ENCODE measurements around the gene RCCD1.

RCCD1 gene

DNA sequence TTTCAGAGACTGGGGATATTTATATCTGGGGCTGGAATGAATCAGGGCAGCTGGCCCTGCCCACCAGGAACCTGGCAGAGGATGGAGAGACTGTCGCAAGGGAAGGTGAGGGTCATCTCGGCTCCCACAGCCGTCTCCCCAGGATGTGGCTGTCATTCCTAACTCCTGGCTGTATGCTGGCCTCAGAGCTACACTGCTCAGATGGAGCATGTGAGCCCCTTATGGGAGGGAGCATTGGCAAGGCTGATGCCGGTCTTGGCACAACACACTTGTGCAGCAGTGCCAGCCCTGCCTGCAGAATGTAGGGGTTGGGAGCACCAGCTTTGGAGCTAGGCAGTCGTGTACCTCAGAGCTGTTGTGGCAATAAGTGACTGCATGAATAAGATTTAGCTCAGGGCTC, 5.2 kb downstream of the RCCD1 start:
- CTCF ChIA-PET = interaction anchor here (0.6 to 11.9 kb wide), 4 partner anchors 25 to 1122 kb away, joined by 3 to 163 read pairs (median 3); partner anchors contain the start of genes HDDC3 and UNC45A
- Histone ChIP-seq H3K36me3 (ENCODE audit: control insufficient read depth in 2 of 2, insufficient read depth in 1 of 2, low read length in 2 of 2) (peaks cover 32 to 70% of the 10 kb centered on the region in 2 experiments), H3K4me3 (ENCODE audit: low read depth, low read length) (no peak overlapping the region), H3K9me3 (ENCODE audit: control insufficient read depth, insufficient read depth, low read depth, low read length) (no peaks in the 10 kb centered on the region), H3K4me1 (ENCODE audit: control insufficient read depth, insufficient read depth, low read length) (no peaks in the 10 kb centered on the region; the same call in 1 of the 2 replicates), H3K27ac (ENCODE audit: extremely low read depth, low read depth, low read length) (no peak overlapping the region)
- TF ChIP-seq, protein P1, sequence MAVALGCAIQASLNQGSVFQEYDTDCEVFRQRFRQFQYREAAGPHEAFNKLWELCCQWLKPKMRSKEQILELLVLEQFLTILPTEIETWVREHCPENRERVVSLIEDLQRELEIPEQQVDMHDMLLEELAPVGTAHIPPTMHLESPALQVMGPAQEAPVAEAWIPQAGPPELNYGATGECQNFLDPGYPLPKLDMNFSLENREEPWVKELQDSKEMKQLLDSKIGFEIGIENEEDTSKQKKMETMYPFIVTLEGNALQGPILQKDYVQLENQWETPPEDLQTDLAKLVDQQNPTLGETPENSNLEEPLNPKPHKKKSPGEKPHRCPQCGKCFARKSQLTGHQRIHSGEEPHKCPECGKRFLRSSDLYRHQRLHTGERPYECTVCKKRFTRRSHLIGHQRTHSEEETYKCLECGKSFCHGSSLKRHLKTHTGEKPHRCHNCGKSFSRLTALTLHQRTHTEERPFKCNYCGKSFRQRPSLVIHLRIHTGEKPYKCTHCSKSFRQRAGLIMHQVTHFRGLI (tag by site-specific recombination; IDR thresholded peaks at IDR 0.05) = peak; percentile 100
- TF ChIP-seq ZNF837 (tag by site-specific recombination; IDR thresholded peaks at IDR 0.05) (no peak), ZNF600 (tag by site-specific recombination; IDR thresholded peaks at IDR 0.05) (peak; percentile 46; the same call in 1 of the 2 replicates)
- POLR2A ChIA-PET = interaction anchor here (0.6 to 0.8 kb wide), 2 partner anchors 11 to 62 kb away, joined by 4 read pairs; partner anchors contain the start of gene VPS33B

DNA sequence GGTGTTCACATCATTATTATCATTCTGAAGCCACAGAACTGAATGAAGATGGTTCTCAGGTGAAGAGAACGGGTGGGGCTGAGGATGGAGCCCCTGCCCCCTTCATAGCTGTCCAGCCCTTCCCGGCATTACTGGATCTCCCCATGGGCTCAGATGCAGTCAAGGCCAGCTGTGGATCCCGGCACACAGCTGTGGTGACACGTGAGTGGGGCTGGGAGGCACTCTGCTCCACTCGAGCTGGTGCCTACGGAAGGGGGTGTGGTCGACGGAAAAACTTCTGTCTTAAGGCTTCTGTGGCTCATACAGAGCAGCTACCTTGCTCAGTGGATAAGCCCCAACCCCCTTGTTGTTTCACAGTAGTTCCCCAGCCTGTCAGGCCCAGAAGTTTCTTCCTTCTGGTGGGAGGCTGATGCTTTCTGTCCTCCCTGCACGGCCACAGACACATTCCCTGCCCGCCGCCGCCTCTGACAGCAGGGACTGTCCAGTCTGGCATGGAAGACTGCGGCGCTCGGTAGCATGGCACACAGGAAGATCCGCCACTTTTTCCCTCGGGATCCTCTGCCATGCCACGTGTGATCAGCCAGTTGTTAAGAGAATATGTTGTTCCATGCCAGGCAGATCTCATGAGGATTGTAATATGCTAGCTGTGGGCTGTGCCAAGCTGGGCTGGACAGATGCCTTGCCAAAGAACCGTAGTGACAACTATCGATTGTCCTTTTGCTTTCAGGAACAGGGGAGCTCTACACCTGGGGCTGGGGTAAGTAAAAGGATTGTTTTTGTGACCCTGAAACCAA, 5.8 kb downstream of the RCCD1 start:
- H3K4me1 ChIP-seq (ENCODE audit: control insufficient read depth, insufficient read depth, low read length) = no peaks in the 10 kb centered on the region; the same call in 1 of the 2 replicates
- TF ChIP-seq ZNF404 (tag by site-specific recombination; IDR thresholded peaks at IDR 0.05) (no peak), KLF9 (tag by site-specific recombination; IDR thresholded peaks at IDR 0.05; ENCODE audit: low read depth) (peak; percentile 62)
- CTCF ChIA-PET = interaction anchor here (0.6 to 11.9 kb wide), 3 partner anchors 24 to 64 kb away, joined by 3 to 163 read pairs (median 3); partner anchors contain the start of genes HDDC3 and UNC45A
- no peak overlapping the region for H3K27ac ChIP-seq (ENCODE audit: extremely low read depth, low read depth, low read length)
- peaks cover 38 to 76% of the 10 kb centered on the region in 2 experiments for H3K36me3 ChIP-seq (ENCODE audit: control insufficient read depth in 2 of 2, insufficient read depth in 1 of 2, low read length in 2 of 2)
- H3K9me3 ChIP-seq (ENCODE audit: control insufficient read depth, insufficient read depth, low read depth, low read length) = no peaks in the 10 kb centered on the region
- POLR2A ChIA-PET = interaction anchor here (0.8 kb wide), 1 partner anchor 62 kb away, joined by 4 read pairs; the partner anchor contains the start of gene VPS33B
- H3K4me3 ChIP-seq (ENCODE audit: low read depth, low read length) = no peak overlapping the region

DNA sequence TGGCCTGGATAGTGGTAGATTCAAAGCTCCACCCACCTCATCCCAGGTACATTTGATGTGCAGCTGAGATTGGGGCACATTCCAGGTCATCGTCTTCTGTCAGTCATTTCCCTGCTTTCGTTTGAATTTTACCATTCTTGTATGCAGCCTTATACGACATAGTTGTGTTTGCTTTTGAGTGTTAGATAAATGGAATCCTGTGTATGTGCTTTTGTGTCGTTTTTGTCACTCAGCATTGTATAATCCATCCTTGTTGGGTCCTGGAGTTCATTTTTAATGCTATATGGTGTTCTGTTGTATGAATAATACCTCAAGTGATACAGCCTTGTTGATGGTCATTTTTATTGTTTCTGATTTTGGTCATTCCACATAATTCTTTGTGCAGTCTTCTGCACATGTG, 7.3 kb downstream of the RCCD1 start:
- POLR2A ChIA-PET = no interaction called here
- TF ChIP-seq ZNF174 (tag by site-specific recombination; IDR thresholded peaks at IDR 0.05) (no peak), ZNF600 (tag by site-specific recombination; IDR thresholded peaks at IDR 0.05) (0 out of 2 replicates have a peak, but pooled peaks have one; percentile 26), ZNF2 (tag by site-specific recombination; IDR thresholded peaks at IDR 0.05) (0 out of 2 replicates have a peak, but pooled peaks have one; percentile 22), FEZF1 (tag by site-specific recombination; IDR thresholded peaks at IDR 0.05) (no peak), ZNF624 (tag by site-specific recombination; IDR thresholded peaks at IDR 0.05) (no peak), MEIS1 (CRISPR knock-in tag; IDR thresholded peaks at IDR 0.05; ENCODE audit: borderline replicate concordance) (no peak), ZNF707 (tag by site-specific recombination; IDR thresholded peaks at IDR 0.05) (no peak), ZNF747 (tag by site-specific recombination; IDR thresholded peaks at IDR 0.05) (no peak), ZNF664 (tag by site-specific recombination; IDR thresholded peaks at IDR 0.05) (no peak), KLF8 (tag by site-specific recombination; IDR thresholded peaks at IDR 0.05) (no peak), SCRT2 (tag by site-specific recombination; IDR thresholded peaks at IDR 0.05) (no peak)
- TF ChIP-seq, protein P2, sequence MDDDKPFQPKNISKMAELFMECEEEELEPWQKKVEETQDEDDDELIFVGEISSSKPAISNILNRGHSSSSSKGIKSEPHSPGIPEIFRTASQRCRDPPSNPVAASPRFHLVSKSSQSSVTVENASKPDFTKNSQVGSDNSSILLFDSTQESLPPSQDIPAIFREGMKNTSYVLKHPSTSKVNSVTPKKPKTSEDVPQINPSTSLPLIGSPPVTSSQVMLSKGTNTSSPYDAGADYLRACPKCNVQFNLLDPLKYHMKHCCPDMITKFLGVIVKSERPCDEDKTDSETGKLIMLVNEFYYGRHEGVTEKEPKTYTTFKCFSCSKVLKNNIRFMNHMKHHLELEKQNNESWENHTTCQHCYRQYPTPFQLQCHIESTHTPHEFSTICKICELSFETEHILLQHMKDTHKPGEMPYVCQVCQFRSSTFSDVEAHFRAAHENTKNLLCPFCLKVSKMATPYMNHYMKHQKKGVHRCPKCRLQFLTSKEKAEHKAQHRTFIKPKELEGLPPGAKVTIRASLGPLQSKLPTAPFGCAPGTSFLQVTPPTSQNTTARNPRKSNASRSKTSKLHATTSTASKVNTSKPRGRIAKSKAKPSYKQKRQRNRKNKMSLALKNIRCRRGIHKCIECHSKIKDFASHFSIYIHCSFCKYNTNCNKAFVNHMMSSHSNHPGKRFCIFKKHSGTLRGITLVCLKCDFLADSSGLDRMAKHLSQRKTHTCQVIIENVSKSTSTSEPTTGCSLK (tag by site-specific recombination; IDR thresholded peaks at IDR 0.05) = no peak
- TF ChIP-seq, protein P3, sequence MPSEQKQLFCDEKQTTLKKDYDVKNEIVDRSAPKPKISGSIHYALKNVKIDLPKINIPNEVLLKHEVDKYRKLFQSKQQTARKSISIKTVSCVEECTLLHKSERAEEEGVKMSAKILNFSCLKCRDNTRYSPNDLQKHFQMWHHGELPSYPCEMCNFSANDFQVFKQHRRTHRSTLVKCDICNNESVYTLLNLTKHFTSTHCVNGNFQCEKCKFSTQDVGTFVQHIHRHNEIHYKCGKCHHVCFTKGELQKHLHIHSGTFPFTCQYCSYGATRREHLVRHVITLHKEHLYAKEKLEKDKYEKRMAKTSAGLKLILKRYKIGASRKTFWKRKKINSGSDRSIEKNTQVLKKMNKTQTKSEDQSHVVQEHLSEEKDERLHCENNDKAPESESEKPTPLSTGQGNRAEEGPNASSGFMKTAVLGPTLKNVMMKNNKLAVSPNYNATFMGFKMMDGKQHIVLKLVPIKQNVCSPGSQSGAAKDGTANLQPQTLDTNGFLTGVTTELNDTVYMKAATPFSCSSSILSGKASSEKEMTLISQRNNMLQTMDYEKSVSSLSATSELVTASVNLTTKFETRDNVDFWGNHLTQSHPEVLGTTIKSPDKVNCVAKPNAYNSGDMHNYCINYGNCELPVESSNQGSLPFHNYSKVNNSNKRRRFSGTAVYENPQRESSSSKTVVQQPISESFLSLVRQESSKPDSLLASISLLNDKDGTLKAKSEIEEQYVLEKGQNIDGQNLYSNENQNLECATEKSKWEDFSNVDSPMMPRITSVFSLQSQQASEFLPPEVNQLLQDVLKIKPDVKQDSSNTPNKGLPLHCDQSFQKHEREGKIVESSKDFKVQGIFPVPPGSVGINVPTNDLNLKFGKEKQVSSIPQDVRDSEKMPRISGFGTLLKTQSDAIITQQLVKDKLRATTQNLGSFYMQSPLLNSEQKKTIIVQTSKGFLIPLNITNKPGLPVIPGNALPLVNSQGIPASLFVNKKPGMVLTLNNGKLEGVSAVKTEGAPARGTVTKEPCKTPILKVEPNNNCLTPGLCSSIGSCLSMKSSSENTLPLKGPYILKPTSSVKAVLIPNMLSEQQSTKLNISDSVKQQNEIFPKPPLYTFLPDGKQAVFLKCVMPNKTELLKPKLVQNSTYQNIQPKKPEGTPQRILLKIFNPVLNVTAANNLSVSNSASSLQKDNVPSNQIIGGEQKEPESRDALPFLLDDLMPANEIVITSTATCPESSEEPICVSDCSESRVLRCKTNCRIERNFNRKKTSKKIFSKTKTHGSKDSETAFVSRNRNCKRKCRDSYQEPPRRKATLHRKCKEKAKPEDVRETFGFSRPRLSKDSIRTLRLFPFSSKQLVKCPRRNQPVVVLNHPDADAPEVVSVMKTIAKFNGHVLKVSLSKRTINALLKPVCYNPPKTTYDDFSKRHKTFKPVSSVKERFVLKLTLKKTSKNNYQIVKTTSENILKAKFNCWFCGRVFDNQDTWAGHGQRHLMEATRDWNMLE (tag by site-specific recombination; conservative IDR thresholded peaks at IDR 0.05; ENCODE audit: low read depth) = no peak
- TF ChIP-seq, protein P4, sequence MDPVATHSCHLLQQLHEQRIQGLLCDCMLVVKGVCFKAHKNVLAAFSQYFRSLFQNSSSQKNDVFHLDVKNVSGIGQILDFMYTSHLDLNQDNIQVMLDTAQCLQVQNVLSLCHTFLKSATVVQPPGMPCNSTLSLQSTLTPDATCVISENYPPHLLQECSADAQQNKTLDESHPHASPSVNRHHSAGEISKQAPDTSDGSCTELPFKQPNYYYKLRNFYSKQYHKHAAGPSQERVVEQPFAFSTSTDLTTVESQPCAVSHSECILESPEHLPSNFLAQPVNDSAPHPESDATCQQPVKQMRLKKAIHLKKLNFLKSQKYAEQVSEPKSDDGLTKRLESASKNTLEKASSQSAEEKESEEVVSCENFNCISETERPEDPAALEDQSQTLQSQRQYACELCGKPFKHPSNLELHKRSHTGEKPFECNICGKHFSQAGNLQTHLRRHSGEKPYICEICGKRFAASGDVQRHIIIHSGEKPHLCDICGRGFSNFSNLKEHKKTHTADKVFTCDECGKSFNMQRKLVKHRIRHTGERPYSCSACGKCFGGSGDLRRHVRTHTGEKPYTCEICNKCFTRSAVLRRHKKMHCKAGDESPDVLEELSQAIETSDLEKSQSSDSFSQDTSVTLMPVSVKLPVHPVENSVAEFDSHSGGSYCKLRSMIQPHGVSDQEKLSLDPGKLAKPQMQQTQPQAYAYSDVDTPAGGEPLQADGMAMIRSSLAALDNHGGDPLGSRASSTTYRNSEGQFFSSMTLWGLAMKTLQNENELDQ (tag by site-specific recombination; IDR thresholded peaks at IDR 0.05; ENCODE audit: low read depth) = no peak
- Histone ChIP-seq H3K4me3 (ENCODE audit: low read depth, low read length) (no peak overlapping the region), H3K9me3 (ENCODE audit: control insufficient read depth, insufficient read depth, low read depth, low read length) (no peaks in the 10 kb centered on the region), H3K27ac (ENCODE audit: extremely low read depth, low read depth, low read length) (no peak overlapping the region), H3K36me3 (ENCODE audit: control insufficient read depth in 2 of 2, insufficient read depth in 1 of 2, low read length in 2 of 2) (peaks cover 52 to 91% of the 10 kb centered on the region in 2 experiments), H3K4me1 (ENCODE audit: control insufficient read depth, insufficient read depth, low read length) (no peaks in the 10 kb centered on the region; the same call in 1 of the 2 replicates)
- CTCF ChIA-PET = interaction anchor here (0.7 to 11.9 kb wide), 2 partner anchors 27 to 32 kb away, joined by 6 to 163 read pairs; partner anchors contain the start of genes HDDC3 and UNC45A

Measured in HEK293 (cell line).